Right ventricle myocardium inferior (tissue), 1 donor: Measurements from ENCODE around the gene NPIPA1. TPM values are rescaled to one million over a fixed set of nuclear protein-coding genes. Genes with fewer than 3 reads are reported as not detected.
"Not testable (repeated sequence)": the region's sequence is repeated elsewhere in the genome, so short reads cannot be mapped to it uniquely, and the experiment has no call there.

ENCODE experiments used
- ATAC-seq: fragments of 200-7000 bp; cut with Tn5 transposase; one replicate; pipeline ENCODE4 v1.9.1; 2020; ENCODE audit warnings: mild to moderate bottlenecking, moderate library complexity
- DNase-seq: peaks from one replicate; pipeline ENCODE4 v3.0.0; 2021; ENCODE audit errors: missing footprints
- intact Hi-C: fragments of 100-400 bp; cut with DNase I; formaldehyde crosslinking; loops from one replicate; pipeline ENCODE4 v1.11.0; 2022
- long read RNA-seq: library from polyadenylated mRNA; unstranded; transcript quantifications from one replicate; pipeline ENCODE4 v2.0.0, GENCODE V29; 2021
- total RNA-seq: library from RNA; stranded (reverse); fragmentation: NEBNext Ultra II Directional; extraction: Animal tissue kit (Norgen Biotek cat#: 25700); gene quantifications from one replicate; pipeline ENCODE4 v1.2.1, GENCODE V29; 2021
- donor health status: DM: no; HTN: yes; CAD: no; lungs with severe emphysema.

Gene NPIPA1
- total RNA-seq = 45.3 TPM
- long read RNA-seq, partial matches to known transcripts = 0 of 1 reads
- long read RNA-seq, other reads (novel, unspliced or antisense) = 1 of 1 reads

DNA sequence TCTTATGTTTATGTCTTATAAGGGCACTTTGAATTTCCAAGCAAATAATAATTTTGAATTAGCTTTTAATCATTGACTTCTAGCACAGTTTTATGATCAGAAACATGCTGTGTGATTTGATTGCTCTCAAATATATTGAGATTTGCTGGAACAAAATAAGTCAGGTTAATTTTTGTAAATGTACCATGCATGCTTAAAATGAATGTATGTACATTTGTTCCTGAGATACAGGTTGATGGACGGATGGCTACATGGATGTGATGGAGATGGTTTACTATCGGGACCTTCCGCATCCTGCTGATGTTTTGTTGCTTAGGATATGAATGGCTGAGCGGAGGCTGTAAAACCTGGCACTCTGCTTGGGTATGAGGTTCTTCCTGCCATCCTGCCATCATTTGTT, at the start of gene NPIPA1:
TSS of gene NPIPA1 (plus strand) at position 301 of the 400 bp plus-strand sequence. CDS start at position 301, 0 bp downstream.
- ATAC-seq, intact Hi-C loops, DNase-seq: not testable (repeated sequence)

DNA sequence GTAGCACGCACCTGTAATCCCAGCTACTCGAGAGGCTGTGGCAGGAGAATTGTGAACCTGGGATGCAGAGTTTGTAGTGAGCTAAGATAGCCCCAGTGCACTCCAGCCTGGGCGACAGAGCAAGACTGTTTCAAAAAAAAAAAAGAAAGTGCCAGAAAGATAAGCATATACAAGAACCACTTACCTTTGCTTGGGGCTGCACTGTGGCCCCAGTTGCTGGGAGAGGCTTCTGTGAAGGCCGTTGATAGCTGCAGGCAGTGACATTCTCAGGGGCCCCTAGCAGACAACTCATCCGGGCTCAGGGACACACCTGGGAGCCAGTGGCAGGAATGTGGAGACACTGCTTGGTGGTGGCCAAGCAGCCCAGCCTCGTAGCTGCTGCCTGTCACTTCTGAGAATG, 45.1 kb upstream of the NPIPA1 start:
- ATAC-seq, intact Hi-C loops: not testable (repeated sequence)
- peak; percentile 34 for DNase-seq

DNA sequence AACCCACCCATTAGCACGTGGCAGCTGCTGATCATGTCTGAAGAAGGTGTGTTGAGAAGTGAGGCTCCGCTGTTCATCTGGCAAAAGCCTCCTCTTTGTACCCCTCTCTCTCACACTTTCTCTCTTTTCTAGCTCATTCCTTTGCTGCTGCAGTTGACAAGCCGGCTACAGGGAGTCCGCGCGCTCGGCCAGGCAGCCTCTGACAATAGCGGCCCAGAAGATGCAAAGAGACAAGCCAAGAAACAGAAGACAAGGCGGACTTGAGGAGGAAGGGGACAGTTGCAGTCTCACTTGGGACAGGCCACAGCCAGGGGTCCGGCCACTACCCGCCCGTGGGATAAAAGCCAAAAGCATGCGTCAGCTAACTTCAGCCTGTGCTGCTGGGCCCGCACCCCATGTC, 41.9 kb upstream of the NPIPA1 start:
- DNase-seq = peak; percentile 54
- ATAC-seq, intact Hi-C loops: not testable (repeated sequence)

DNA sequence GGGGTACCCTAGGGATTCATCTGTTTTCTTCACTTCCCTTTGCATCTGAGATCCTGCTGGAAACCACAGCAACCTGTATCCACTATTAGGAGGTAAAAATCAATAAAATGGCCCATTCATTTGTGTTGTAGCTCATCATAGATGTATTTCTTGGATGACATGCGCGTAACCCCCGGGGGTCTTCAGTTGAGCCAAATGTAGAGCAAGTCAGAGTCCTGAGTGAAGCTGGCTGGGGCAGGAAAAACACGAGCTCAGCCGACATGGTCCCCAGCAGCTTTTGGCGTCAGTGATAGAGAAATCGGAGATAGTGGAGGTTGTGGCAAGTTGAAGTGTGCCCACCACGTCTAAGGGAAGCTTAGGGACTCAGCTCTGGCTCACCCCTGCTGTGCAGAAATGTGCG, 41.2 kb upstream of the NPIPA1 start:
- intact Hi-C loops, ATAC-seq: not testable (repeated sequence)
- DNase-seq = peak; percentile 48

DNA sequence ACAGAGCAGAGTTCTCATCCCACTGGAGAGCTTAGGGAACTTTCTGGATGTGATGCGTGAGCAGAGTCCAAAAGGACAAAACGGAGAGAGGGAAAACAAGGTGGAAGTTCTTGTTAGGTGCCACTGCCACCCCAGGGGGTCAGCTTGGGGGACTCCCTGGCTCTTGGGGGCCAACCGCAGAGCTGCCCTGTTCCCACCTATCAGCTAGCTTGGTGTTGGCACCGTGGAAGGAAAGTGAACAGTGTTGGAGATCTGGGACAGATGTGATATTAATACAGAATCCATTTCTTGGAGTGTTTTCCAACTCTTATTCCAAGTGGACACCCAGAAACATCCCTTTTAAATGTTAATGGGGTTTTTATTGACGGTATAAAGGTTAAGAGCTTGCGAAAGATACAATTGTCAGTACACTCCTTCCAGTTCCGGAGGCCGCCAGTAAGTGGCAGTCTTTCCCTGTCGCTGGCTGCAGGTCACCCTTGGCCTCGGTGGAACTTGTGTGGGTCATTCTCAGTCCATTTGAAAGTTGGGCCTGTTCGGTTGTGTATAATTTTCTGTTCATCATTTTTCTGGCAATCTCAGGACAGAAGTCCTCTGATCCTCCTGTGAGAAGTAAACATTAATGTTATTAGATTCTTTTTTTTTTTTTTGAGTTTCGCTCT, 40.1 kb upstream of the NPIPA1 start:
- DNase-seq, intact Hi-C loops: not testable (repeated sequence)
- ATAC-seq = peak; percentile 66

DNA sequence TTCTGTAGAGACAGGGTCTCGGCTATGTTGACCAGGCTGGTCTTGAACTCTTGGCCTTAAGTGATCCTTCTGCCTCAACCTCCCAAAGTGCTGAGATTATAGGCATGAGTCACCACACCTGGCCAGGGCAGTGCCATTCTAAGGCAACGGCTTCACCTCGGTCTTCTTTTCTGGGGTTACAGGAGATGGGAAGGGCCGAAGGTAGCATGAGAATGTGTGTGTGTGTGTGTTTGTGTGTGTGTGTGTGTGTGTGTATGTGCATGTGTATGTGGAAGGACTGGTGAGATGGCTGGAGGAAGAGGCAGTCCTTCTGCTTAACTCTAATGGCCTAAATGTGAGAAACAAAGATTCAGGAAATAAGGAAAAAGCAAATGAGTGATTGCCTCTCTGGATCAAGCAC, 39.1 kb upstream of the NPIPA1 start:
- DNase-seq, ATAC-seq, intact Hi-C loops: not testable (repeated sequence)

DNA sequence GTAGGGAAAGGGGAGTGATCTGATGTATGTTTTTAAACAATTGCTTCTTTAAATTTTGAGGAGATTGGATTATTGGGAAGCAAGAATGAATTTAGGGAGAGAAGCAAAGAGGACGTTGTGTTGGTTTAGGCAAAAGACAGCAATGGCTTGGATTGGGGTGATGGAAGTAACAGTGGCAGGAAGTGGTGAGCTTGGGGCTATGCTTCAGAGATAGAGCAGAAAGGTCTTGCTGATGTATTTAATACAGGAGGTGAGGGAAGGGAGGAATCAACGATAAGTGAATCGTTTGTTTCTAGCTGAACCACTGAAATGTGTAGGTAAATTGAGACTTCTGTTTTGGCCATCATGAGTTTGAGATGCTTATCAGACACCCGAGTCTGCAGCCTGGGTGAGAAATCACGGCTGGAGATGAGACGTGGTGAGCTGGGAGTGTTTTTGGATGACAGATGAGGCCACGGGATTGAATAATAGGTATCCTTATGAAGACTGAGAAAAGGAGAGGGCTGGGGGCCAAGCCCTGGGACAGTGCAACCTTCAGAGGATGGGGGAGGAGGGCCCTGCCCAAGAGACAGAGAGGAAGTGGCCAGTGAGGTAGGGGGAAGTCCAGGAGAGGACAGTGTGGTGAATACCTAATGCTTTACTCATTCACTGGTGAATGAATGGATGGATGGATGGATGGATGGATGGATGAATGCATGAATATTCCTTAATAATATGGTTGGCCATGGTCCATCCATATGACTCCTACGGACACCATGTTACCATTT, 33.9 kb upstream of the NPIPA1 start:
- intact Hi-C loops, DNase-seq, ATAC-seq: not testable (repeated sequence)

DNA sequence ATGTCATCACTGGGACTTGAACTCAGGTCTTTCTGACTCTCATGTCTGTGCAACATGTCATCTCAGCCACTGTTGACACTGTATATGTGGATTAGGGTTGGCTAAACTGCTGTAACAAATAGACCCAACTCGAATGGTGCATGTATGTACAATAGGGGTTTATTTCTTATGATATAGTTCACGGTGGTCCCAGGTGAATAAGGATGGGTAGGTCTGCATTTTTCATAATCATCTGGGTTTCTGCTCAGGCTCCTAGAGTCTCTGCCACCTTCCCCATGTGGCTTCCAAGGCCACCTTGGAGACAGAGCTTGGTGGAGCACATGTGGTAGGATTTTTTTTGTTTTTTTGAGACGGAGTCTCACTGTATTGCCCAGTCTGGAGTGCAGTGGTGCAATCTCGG, 27.5 kb upstream of the NPIPA1 start:
- intact Hi-C loops, DNase-seq: not testable (repeated sequence)
- peak; percentile 68 for ATAC-seq

DNA sequence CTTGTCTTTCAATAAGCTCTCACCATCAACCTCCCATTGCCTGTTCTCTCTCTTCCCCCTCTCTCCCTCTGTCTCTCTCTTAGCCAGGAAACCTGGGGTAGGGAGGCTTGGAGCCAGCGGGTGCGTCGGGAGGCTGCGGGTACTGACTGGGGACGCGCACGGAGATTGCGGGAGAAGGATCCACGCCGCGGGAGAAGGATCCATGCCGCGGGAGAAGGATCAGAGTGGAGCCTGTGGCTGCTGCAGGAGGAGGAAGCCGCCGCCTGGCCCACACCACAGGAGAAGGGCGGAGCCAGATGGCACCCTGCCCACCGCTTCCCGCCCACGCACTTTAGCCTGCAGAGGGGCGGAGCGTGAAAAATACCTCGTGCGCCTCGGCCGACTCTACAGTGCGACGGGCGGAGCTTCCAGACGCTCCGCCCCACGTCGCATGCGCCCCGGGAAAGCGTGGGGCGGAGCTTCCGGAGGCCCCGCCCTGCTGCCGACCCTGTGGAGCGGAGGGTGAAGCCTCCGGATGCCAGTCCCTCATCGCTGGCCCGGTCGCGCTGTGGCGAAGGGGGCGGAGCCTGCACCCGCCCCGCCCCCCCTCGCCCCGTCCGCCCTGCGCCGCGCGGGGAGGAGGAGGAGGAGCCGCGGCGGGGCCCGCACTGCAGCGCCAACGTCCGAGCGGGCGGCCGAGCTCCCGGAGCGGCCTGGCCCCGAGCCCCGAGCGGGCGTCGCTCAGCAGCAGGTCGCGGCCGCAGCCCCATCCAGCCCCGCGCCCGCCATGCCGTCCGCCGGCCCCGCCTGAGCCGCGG, 26.2 kb upstream of the NPIPA1 start:
- intact Hi-C loops, DNase-seq: not testable (repeated sequence)
- peak; percentile 91 for ATAC-seq

DNA sequence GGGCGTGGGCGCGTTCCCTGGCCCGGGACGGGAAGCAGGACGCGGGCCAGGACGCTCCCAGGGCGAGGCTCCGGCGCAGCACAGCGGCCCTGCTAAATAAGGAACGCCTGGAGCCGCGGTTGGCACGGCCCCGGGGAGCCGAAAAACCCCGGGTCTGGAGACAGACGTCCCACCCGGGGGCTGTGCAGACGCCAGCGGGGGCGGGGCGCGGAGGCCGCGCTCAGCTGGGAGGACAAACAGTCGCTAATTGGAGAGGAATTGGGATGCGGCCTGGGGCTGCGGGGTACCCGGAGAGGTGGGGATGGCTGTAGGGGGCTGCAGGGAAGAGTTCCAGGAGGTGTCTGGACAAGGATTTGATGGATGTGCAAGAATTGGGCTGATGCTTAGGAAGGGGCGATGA, 25.3 kb upstream of the NPIPA1 start:
- ATAC-seq, intact Hi-C loops: not testable (repeated sequence)
- peak; percentile 86 for DNase-seq

DNA sequence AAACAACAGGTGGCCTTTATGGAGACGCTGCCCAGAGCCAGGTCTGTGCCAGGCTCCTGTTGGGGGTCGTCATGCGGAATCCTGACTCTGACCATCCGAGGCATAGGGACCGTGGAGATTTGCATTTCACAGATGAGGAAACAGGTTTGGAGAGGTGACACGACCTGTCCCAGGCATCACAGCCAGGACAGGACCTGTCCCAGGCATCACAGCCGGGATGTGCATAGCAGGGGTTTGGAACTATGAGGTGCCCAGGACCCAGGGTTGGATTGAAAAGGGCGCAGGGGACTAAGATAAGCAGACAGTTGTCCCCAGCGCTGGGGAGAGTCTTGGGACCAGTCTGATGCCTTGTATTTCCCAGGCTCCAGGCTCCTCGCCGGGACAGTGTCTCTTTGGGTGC, 24.7 kb upstream of the NPIPA1 start:
- intact Hi-C loops, ATAC-seq, DNase-seq: not testable (repeated sequence)

DNA sequence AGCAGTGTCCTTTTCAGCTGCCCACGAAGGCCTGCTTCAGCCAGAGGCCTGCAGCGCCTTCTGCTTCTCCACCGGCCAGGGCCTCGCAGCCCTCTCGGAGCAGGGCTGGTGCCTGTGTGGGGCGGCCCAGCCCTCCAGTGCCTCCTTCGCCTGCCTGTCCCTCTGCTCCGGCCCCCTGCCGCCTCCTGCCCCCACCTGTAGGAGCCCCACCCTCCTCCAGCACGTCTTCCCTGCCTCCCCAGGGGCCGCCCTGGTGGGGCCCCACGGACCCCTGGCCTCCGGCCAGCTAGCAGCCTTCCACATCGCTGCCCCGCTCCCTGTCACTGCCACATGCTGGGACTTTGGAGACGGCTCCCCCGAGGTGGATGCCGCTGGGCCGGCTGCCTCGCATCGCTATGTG, 18.7 kb upstream of the NPIPA1 start:
- DNase-seq, intact Hi-C loops, ATAC-seq: not testable (repeated sequence)

DNA sequence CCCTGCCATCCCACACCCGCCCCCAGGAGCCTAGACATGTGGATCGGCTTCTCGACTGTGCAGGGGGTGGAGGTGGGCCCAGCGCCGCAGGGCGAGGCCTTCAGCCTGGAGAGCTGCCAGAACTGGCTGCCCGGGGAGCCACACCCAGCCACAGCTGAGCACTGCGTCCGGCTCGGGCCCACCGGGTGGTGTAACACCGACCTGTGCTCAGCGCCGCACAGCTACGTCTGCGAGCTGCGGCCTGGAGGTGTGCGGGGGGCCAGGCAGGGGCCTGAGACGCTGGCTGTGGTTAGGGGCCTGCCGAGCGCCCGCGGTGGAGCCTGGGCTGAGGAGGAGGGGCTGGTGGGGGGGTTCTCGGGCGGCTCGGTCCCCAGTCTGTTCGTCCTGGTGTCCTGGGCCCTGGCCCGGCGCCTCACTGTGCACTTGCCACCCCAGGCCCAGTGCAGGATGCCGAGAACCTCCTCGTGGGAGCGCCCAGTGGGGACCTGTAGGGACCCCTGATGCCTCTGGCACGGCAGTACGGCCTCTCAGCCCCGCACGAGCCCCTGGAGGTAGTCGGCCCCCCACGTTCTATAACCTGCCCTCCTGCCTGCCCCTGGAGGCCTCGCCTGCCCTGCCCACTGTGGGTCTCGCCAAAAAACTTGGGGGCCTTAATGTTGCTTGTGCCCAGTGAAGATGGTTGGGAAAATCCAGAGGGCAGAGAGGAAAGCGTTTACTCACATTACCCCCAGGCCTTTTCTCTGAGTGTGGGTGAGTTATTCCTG, 17.2 kb upstream of the NPIPA1 start:
- ATAC-seq, intact Hi-C loops: not testable (repeated sequence)
- peak; percentile 62 for DNase-seq

DNA sequence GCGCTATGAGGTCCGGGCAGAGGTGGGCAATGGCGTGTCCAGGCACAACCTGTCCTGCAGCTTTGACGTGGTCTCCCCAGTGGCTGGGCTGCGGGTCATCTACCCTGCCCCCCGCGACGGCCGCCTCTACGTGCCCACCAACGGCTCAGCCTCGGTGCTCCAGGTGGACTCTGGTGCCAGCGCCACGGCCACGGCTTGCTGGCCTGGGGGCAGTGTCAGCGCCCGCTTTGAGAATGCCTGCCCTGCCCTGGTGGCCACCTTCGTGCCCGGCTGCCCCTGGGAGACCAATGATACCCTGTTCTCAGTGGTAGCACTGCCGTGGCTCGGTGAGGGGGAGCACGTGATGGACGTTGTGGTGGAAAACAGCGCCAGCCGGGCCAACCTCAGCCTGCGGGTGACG, 15.0 kb upstream of the NPIPA1 start:
- ATAC-seq, intact Hi-C loops: not testable (repeated sequence)
- DNase-seq = peak; percentile 34

DNA sequence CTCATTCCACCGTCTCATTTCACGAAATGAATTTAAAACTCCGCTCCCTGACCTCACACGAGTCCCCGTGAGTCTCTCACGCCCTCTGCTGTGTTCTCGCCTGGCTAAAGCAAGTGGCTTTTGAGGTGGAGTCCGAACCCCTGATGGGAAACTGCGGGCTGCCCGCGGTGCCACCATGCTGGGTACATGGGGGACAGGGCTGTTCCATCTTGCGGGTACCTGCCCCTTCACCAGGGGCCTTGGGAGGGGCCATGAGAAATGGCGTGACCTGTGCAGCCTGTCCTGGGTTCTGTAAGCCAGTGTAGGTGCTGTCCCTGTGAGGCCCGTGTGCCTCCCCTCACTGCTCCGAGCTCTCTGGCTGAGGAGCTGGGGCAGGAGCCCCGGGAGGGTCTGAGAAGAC, 14.3 kb upstream of the NPIPA1 start:
- intact Hi-C loops, ATAC-seq: not testable (repeated sequence)
- DNase-seq = peak; percentile 26

DNA sequence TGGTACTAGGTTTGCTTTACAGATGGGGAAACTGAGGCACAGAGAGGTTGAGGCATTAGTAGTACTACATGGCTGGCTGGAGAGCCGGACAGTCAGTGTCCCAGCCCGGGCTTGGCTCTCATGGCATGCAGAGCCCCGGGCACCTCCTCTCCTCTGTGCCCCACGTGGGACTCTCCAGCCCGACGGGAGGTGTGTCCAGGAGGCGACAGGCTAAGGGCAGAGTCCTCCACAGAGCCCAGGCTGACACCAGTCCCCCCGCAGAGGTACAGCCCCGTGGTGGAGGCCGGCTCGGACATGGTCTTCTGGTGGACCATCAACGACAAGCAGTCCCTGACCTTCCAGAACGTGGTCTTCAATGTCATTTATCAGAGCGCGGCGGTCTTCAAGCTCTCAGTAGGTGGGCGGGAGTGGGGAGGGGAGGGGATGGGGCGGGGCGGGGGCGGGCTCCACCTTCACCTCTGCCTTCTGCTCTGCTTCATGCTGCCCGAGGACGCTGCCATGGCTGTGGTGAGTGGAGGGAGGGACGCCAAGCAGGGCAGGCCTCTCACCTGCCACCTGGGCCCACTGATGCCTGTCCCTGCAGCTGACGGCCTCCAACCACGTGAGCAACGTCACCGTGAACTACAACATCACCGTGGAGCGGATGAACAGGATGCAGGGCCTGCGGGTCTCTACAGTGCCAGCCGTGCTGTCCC, 13.7 kb upstream of the NPIPA1 start:
- DNase-seq = peak; percentile 68
- intact Hi-C loops, ATAC-seq: not testable (repeated sequence)

DNA sequence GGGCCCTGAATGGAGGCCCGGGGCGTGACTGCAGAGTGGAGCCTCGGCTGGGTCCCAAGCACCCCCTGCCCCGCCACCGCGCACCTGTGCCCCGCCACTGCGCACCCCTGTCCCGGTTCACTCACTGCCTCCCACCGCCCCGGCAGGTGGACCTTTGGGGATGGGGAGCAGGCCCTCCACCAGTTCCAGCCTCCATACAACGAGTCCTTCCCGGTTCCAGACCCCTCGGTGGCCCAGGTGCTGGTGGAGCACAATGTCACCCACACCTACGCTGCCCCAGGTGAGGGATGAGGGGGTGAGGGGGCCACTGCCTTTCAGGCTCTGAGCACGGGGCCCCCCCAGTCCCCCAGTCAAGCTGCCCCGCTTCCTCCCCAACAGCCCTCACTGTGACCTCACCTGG, 12.9 kb upstream of the NPIPA1 start:
- intact Hi-C loops, ATAC-seq: not testable (repeated sequence)
- peak; percentile 11 for DNase-seq

DNA sequence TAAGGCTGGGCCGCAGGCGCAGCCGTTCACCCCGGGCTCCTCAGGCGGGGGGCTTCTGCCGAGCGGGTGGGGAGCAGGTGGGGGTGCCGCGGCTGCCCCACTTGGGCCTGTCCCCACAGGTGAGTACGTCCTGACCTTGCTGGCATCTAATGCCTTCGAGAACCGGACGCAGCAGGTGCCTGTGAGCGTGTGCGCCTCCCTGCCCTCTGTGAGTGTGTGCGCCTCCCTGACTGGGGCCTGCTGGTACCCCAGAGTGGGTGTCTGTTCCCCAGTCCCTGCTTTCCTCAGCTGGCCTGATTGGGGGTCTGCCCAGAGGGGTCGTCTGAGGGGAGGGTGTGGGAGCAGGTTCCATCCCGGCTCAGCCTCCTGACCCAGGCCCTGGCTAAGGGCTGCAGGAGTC, 12.3 kb upstream of the NPIPA1 start:
- intact Hi-C loops, DNase-seq: not testable (repeated sequence)

More for the DNA sequence above, 12.3 kb upstream of the NPIPA1 start:
- ATAC-seq = not testable (repeated sequence)
